HepG2 (cell line): ENCODE results near the gene POTEJ. TPM values are rescaled to one million over a fixed set of nuclear protein-coding genes. Genes with fewer than 3 reads are reported as not detected.
"Not testable (repeated sequence)": the region's sequence is repeated elsewhere in the genome, so short reads cannot be mapped to it uniquely, and the experiment has no call there.

ENCODE experiments used
- ATAC-seq: fragments of 200-7000 bp; cut with Tn5 transposase; 3 replicates; pipeline ENCODE4 v1.9.1; 2020; ENCODE audit warnings: mild to moderate bottlenecking, moderate library complexity
- Bru-seq: library from RNA; stranded (reverse); fragments of 400-500 nt; gene quantifications from one replicate; lab custom pipeline; 2021; lab: Mats Ljungman, UMichigan
- BruChase-seq, 2 experiments: library from RNA; stranded (reverse); fragments of 400-500 nt; gene quantifications; one replicate each; lab custom pipeline; 2021; lab: Mats Ljungman, UMichigan
- BruUV-seq: library from RNA; stranded (reverse); fragments of 400-500 nt; replicated peaks from 2 replicates; lab custom pipeline; 2021; lab: Mats Ljungman, UMichigan
- CTCF ChIA-PET: fragments of 300-600 bp; formaldehyde crosslinking; extraction: SDS; loops from one replicate; lab custom pipeline; 2021; ENCODE audit warnings: low total read pairs, inconsistent platforms, low intra/inter-chr PET ratio; lab: Yijun Ruan, JAX
- POLR2A ChIA-PET: fragments of 350-600 bp; sonication (Branson Sonifier 250); formaldehyde crosslinking; loops from one replicate; lab custom pipeline; 2020; ENCODE audit warnings: antibody characterized with exemption, inconsistent platforms; lab: Yijun Ruan, JAX
- DNase-seq: peaks from one replicate; pipeline ENCODE4 v3.0.0-alpha.2; 2015; ENCODE audit warnings: low spot score
- FAIRE-seq: peaks from 3 replicates; lab custom pipeline; 2011; peaks lifted over from hg19 to GRCh38; lab: Jason Lieb, UNC
- H2AFZ ChIP-seq: one replicate; pipeline ENCODE4 v1.6.1; 2011; ENCODE audit warnings: low read length, inconsistent platforms
- H3K27ac ChIP-seq: fragments of 300-600 bp; 3 replicates; pipeline ENCODE4 v1.8.0; 2011; ENCODE audit warnings: mixed run types, mild to moderate bottlenecking, mixed read lengths, low read length, inconsistent platforms; ENCODE audit not compliant: insufficient read depth; ENCODE audit errors: extremely low read length
- H3K27me3 ChIP-seq, 2 experiments: fragments of 200-600 bp in 1 of 2; 2 replicates in 1 of 2; 3 replicates in 1 of 2; pipeline versions ENCODE4 v1.6.0 to v1.8.0; 2011; ENCODE audit warnings: low read length in 2 of 2, mild to moderate bottlenecking in 2 of 2, moderate library complexity in 2 of 2, inconsistent platforms in 1 of 2; ENCODE audit not compliant: insufficient read depth in 2 of 2, control insufficient read depth in 1 of 2
- H3K36me3 ChIP-seq, 2 experiments: fragments of 200-600 bp in 1 of 2; replicated peaks in 1 of 2; 2 replicates in 1 of 2; 3 replicates in 1 of 2; pipeline versions ENCODE4 v1.5.1 to v1.8.0; 2011; ENCODE audit warnings: low read length in 2 of 2, inconsistent platforms in 1 of 2; ENCODE audit not compliant: insufficient read depth in 2 of 2, control insufficient read depth in 1 of 2
- H3K4me1 ChIP-seq: 2 replicates; pipeline ENCODE4 v1.5.1; 2012; ENCODE audit warnings: low read length, inconsistent platforms; ENCODE audit not compliant: insufficient read depth
- H3K4me2 ChIP-seq: 2 replicates; pipeline ENCODE4 v1.6.0; 2011; ENCODE audit warnings: low read depth, low read length, inconsistent platforms
- H3K4me3 ChIP-seq, 3 experiments: fragments of 200-600 bp in 1 of 3; sonication (generic), shearing (Covaris generic) in 1 of 3; replicated peaks in 1 of 3; 2 replicates each; pipeline ENCODE4 v1.5.1; 2011 to 2016; ENCODE audit warnings: low read length in 3 of 3, inconsistent platforms in 2 of 3, low read depth in 2 of 3, mild to moderate bottlenecking in 2 of 3, control low read depth in 1 of 3, mixed read lengths in 1 of 3; ENCODE audit not compliant: insufficient read depth in 1 of 3
- H3K79me2 ChIP-seq: one replicate; pipeline ENCODE4 v1.6.1; 2011; ENCODE audit warnings: low read length, inconsistent platforms; ENCODE audit not compliant: insufficient read depth
- H3K9ac ChIP-seq: 2 replicates; pipeline ENCODE4 v1.6.0; 2011; ENCODE audit warnings: mild to moderate bottlenecking, low read depth, low read length, inconsistent platforms; ENCODE audit not compliant: insufficient read depth
- H3K9me3 ChIP-seq: 2 replicates; pipeline ENCODE4 v1.5.1; 2012; ENCODE audit warnings: mild to moderate bottlenecking, low read length
- H4K20me1 ChIP-seq: 2 replicates; pipeline ENCODE4 v1.6.0; 2011; ENCODE audit warnings: inconsistent platforms, mild to moderate bottlenecking, low read length, moderate library complexity; ENCODE audit not compliant: insufficient read depth
- WGBS: methylation state at CpG from one replicate; pipeline ENCODE4 v1.1.6; 2017; ENCODE audit warnings: low lambda C conversion rate; 5-methylcytosine and 5-hydroxymethylcytosine counted together
- in situ Hi-C: cut with HindIII; loops from 2 replicates; pipeline ENCODE4 v1.10.0; 2017; ENCODE audit warnings: low pct_unique_long_range_greater_than_20kb; ENCODE audit not compliant: extremely low pct_ligation_motif_present
- intact Hi-C: fragments of 100-400 bp; cut with micrococcal nuclease; formaldehyde crosslinking; loops from one replicate; pipeline ENCODE4 v1.10.0; 2022; ENCODE audit not compliant: unreplicated experiment
- long read RNA-seq, 2 experiments: library from RNA in 1 of 2; library from polyadenylated mRNA in 1 of 2; stranded (forward) in 1 of 2; unstranded in 1 of 2; transcript quantifications; one replicate each; pipeline ENCODE4 v2.0.0, GENCODE V29; 2019 to 2022
- polyA minus RNA-seq, 3 experiments: library from RNA; depleted of rRNA, polyadenylated mRNA; stranded (reverse); fragments of >200 nt; gene quantifications; 2 replicates each; pipeline ENCODE4 v1.2.3, GENCODE V29; 2011; ENCODE audit warnings: low replicate concordance in 1 of 3
- polyA plus RNA-seq, 8 experiments: library from polyadenylated mRNA; depleted of rRNA in 3 of 8; stranded (reverse) in 7 of 8; unstranded in 1 of 8; fragments of >200 nt; fragmentation: Illumina TruSeq in 4 of 8; extraction: Trizol in 4 of 8; gene quantifications; 2 replicates each; pipeline versions ENCODE4 v1.2.1 to v1.2.3, GENCODE V29; 2011 to 2016; ENCODE audit warnings: low read depth in 4 of 8, missing spikeins in 1 of 8, mixed read lengths in 1 of 8; ENCODE audit not compliant: insufficient read depth in 1 of 8
- total RNA-seq, 5 experiments: library from RNA; depleted of rRNA; stranded (reverse); fragments of >200 nt; fragmentation: Illumina TruSeq; extraction: Trizol; gene quantifications; 2 replicates each; pipeline ENCODE4 v1.2.3, GENCODE V29; 2016; ENCODE audit warnings: low read depth in 1 of 5

The POTEJ gene
- 0.04 TPM in 1 of 2 replicates, not detected in the other for total RNA-seq (2016; rRNA removed; fragmentation: Illumina TruSeq; extraction: Trizol)
- total RNA-seq (2016; cell fraction: cytosol; rRNA removed; fragmentation: Illumina TruSeq; extraction: Trizol; ENCODE audit: low read depth) = 0.09 and 0.10 TPM in 2 replicates
- total RNA-seq (2016; cell fraction: insoluble cytoplasmic fraction; rRNA removed; fragmentation: Illumina TruSeq; extraction: Trizol) = not detected in 2 replicates
- not detected in 2 replicates for total RNA-seq (2016; cell fraction: membrane; rRNA removed; fragmentation: Illumina TruSeq; extraction: Trizol)
- total RNA-seq (2016; cell fraction: nucleus; rRNA removed; fragmentation: Illumina TruSeq; extraction: Trizol) = not detected in 2 replicates
- not detected in 2 replicates for polyA plus RNA-seq (2011; rRNA removed)
- not detected in 2 replicates for polyA plus RNA-seq (2011; cell fraction: cytosol; rRNA removed)
- not detected in 2 replicates for polyA plus RNA-seq (2011; cell fraction: nucleus; rRNA removed)
- not detected in 2 replicates for polyA plus RNA-seq (2012)
- polyA plus RNA-seq (2016; cell fraction: cytosol; fragmentation: Illumina TruSeq; extraction: Trizol; ENCODE audit: low read depth) = not detected in 2 replicates
- not detected in 2 replicates for polyA plus RNA-seq (2016; cell fraction: insoluble cytoplasmic fraction; fragmentation: Illumina TruSeq; extraction: Trizol; ENCODE audit: low read depth)
- polyA plus RNA-seq (2016; cell fraction: membrane; fragmentation: Illumina TruSeq; extraction: Trizol; ENCODE audit: low read depth) = not detected in 2 replicates
- polyA plus RNA-seq (2016; cell fraction: nucleus; fragmentation: Illumina TruSeq; extraction: Trizol; ENCODE audit: insufficient read depth, low read depth) = not detected in 2 replicates
- polyA minus RNA-seq (2011; rRNA and poly(A)+ RNA removed; ENCODE audit: low replicate concordance) = not detected in 2 replicates
- polyA minus RNA-seq (2011; cell fraction: cytosol; rRNA and poly(A)+ RNA removed) = not detected in 2 replicates
- polyA minus RNA-seq (2011; cell fraction: nucleus; rRNA and poly(A)+ RNA removed) = 0.25 TPM in 1 of 2 replicates, not detected in the other
- percentile 24 among the genes with signal in this experiment for Bru-seq, nascent RNA
- percentile 11 among the genes with signal in this experiment for BruChase-seq, experiment 1, labeled RNA remaining after a 6-hour chase
- percentile 16 among the genes with signal in this experiment for BruChase-seq, experiment 2, labeled RNA remaining after a 2-hour chase
- long read RNA-seq, experiment 1, partial matches to known transcripts = 0 of 4 reads
- long read RNA-seq, experiment 1, other reads (novel, unspliced or antisense) = 4 of 4 reads
- long read RNA-seq, experiment 2 = 0 reads

- H3K9ac ChIP-seq, H3K4me1 ChIP-seq, H3K79me2 ChIP-seq, BruUV-seq, H3K4me2 ChIP-seq, FAIRE-seq, H4K20me1 ChIP-seq, H3K27me3 ChIP-seq, ATAC-seq, H3K27ac ChIP-seq, H3K36me3 ChIP-seq, H2AFZ ChIP-seq, DNase-seq, H3K4me3 ChIP-seq, POLR2A ChIA-PET, intact Hi-C loops, CTCF ChIA-PET, H3K9me3 ChIP-seq, in situ Hi-C loops: not testable (repeated sequence)
- 53% methylated on average over 7 of the region's 13 CpGs for WGBS
Observed at GRCh38 chr2:130611140-130611539, at the start of gene POTEJ. Gene POTEJ (plus strand): TSS chr2:130611440. CDS start chr2:130611533, 93 bp downstream.

GRCh38 chr2:130566165-130566564 is 45.1 kb upstream of the POTEJ start:
- H3K9ac ChIP-seq, in situ Hi-C loops, H4K20me1 ChIP-seq, H3K27me3 ChIP-seq, H2AFZ ChIP-seq, FAIRE-seq, H3K4me3 ChIP-seq, ATAC-seq, DNase-seq, CTCF ChIA-PET, POLR2A ChIA-PET, BruUV-seq, H3K79me2 ChIP-seq, H3K36me3 ChIP-seq, H3K4me1 ChIP-seq, intact Hi-C loops, H3K4me2 ChIP-seq, H3K27ac ChIP-seq, H3K9me3 ChIP-seq: not testable (repeated sequence)
- WGBS = no CpG with 5 or more reads among the region's 4 CpGs

- intact Hi-C loops, DNase-seq, H4K20me1 ChIP-seq, POLR2A ChIA-PET, BruUV-seq, H3K4me1 ChIP-seq, FAIRE-seq, H3K27me3 ChIP-seq, H3K9me3 ChIP-seq, H3K79me2 ChIP-seq, H3K9ac ChIP-seq, H3K4me3 ChIP-seq, CTCF ChIA-PET, H2AFZ ChIP-seq, H3K27ac ChIP-seq, H3K4me2 ChIP-seq, ATAC-seq, in situ Hi-C loops, H3K36me3 ChIP-seq: not testable (repeated sequence)
- WGBS = no CpG with 5 or more reads among the region's 3 CpGs
Observed at GRCh38 chr2:130571929-130572328, 39.3 kb upstream of the POTEJ start.
